ENCODE measurements around the gene TREH. TPM values are rescaled to one million over a fixed set of nuclear protein-coding genes. Genes with fewer than 3 reads are reported as not detected.
"Not testable (repeated sequence)": the region's sequence is repeated elsewhere in the genome, so short reads cannot be mapped to it uniquely, and the experiment has no call there.

Gene TREH
- total RNA-seq, 1 donor from 2014 or later = 0.46 TPM

- Histone ChIP-seq H3K9me3 (no peaks in the 10 kb centered on the region), H3K27ac (peak overlapping the region; percentile 66), H3K36me3 (no peaks in the 10 kb centered on the region), H3K27me3 (no peaks in the 10 kb centered on the region), H3K4me3 (peak overlapping the region; percentile 42), H3K4me1 (peaks cover 11% of the 10 kb centered on the region)
- TF ChIP-seq CTCF (IDR thresholded peaks at IDR 0.05) = peak; percentile 80
- ATAC-seq = peak; percentile 98
- peak; percentile 99 for DNase-seq
- intact Hi-C loops (cut with DNase I) = loop anchor here (5.0 kb wide), 1 partner anchor 267 kb away; the partner anchor contains the start of gene UPK2
Observed at GRCh38 chr11:118689852-118690552, 10.6 kb upstream of the TREH start.

GRCh38 chr11:118689503-118689851 is 10.0 kb upstream of the TREH start:
- Histone ChIP-seq H3K27ac (peak overlapping the region; percentile 66), H3K9me3 (no peaks in the 10 kb centered on the region), H3K4me3 (peak overlapping the region; percentile 42), H3K4me1 (peaks cover 11% of the 10 kb centered on the region), H3K36me3 (no peaks in the 10 kb centered on the region), H3K27me3 (no peaks in the 10 kb centered on the region)
- TF ChIP-seq CTCF (IDR thresholded peaks at IDR 0.05) = no peak
- intact Hi-C loops (cut with DNase I) = loop anchor here (5.0 kb wide), 1 partner anchor 268 kb away; the partner anchor contains the start of gene UPK2
- ATAC-seq = peak; percentile 11
- DNase-seq = no peak

GRCh38 chr11:118688851-118689502 is 9.5 kb upstream of the TREH start:
- ATAC-seq (no peak), DNase-seq (peak; percentile 67)
- Histone ChIP-seq H3K36me3 (no peaks in the 10 kb centered on the region), H3K4me1 (peaks cover 11% of the 10 kb centered on the region), H3K27ac (peak overlapping the region; percentile 66), H3K27me3 (no peaks in the 10 kb centered on the region), H3K4me3 (peak overlapping the region; percentile 42), H3K9me3 (no peaks in the 10 kb centered on the region)
- intact Hi-C loops (cut with DNase I) = loop anchor here (5.0 kb wide), 1 partner anchor 268 kb away; the partner anchor contains the start of gene UPK2
- no peak for TF ChIP-seq CTCF (IDR thresholded peaks at IDR 0.05)

- H3K36me3 ChIP-seq, H3K27me3 ChIP-seq, ATAC-seq, H3K27ac ChIP-seq, H3K9me3 ChIP-seq, H3K4me3 ChIP-seq: not testable (repeated sequence)
- peaks cover 11% of the 10 kb centered on the region for H3K4me1 ChIP-seq
- peak; percentile 26 for DNase-seq
- intact Hi-C loops (cut with DNase I) = loop anchor here (5.0 kb wide), 1 partner anchor 269 kb away; the partner anchor contains the start of gene UPK2
Observed at GRCh38 chr11:118688339-118688738, 8.9 kb upstream of the TREH start.

GRCh38 chr11:118687906-118688305 is 8.5 kb upstream of the TREH start:
- DNase-seq = peak; percentile 49

More at GRCh38 chr11:118687906-118688305, 8.5 kb upstream of the TREH start:
- no peaks in the 10 kb centered on the region for H3K27me3 ChIP-seq
- peaks cover 11% of the 10 kb centered on the region for H3K4me1 ChIP-seq
- ATAC-seq = no peak
- no peaks in the 10 kb centered on the region for H3K9me3 ChIP-seq
- H3K27ac ChIP-seq = no peak overlapping the region
- H3K4me3 ChIP-seq = no peak overlapping the region
- intact Hi-C loops (cut with DNase I) = loop anchor here (5.0 kb wide), 1 partner anchor 269 kb away; the partner anchor contains the start of gene UPK2
- no peaks in the 10 kb centered on the region for H3K36me3 ChIP-seq
- TF ChIP-seq CTCF (IDR thresholded peaks at IDR 0.05) = no peak

All from upper lobe of right lung (tissue), 1 donor.